CD4-positive, alpha-beta T cell treated with Interleukin-17A for 4 hours (primary cell): ENCODE measurements around the gene FBXL13.
"Not testable (repeated sequence)": the region's sequence is repeated elsewhere in the genome, so short reads cannot be mapped to it uniquely, and the experiment has no call there.

Experiments used
- DNase-seq: peaks from one replicate; pipeline ENCODE4 v3.0.0-alpha.2; 2020; ENCODE audit warnings: mixed read lengths

FBXL13 gene

DNA sequence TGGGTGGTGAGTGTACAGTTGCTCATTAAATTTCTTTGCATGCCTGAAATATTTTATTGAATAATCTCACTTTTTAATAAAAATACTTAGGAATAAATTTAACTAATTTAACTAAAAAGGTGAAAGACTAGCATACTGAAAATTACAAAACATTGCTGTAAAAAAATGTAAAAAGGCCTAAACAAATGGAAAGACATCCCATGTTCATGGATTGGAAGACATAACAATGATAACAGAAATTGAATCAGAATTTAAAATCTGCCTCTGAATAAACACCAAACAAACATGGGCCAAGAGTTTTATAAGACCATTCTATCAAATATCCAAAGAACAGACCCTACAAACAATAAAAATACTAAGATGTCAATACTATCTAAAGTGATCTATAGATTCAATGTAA, 94.9 kb downstream of the FBXL13 start:
- no peak for DNase-seq

DNA sequence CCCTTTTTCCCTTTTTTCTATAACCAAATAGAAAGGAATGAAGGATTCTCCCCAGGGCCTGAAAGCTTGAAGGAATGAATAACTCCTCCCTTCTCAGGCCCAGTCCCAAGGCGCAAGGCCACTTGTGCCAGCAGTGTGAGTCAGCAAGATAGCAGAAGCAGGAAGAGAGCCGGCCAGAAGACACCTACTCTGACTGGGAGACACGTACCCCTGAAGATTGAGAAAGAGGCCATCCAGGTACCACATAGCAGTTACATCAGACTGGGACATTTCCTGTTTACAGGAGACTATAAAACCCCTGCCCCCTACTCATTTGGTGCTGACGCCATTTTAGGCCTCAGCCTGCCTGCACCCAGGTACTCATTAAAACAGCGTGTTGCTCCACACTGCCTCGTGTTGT, 96.3 kb downstream of the FBXL13 start:
- no peak for DNase-seq

DNA sequence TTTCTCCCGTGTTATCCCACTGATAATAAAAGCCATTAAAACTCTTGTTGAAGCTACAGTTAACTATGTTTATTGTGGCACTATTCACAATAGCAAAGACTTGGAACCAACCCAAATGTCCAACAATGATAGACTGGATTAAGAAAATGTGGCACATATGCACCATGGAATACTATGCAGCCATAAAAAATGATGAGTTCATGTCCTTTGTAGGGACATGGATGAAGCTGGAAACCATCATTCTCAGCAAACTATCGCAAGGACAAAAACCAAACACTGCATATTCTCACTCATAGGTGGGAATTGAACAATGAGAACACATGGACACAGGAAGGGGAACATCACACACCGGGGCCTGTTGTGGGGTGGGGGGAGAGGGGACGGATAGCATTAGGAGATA, 97.0 kb downstream of the FBXL13 start:
- DNase-seq, result not testable (repeated sequence)

DNA sequence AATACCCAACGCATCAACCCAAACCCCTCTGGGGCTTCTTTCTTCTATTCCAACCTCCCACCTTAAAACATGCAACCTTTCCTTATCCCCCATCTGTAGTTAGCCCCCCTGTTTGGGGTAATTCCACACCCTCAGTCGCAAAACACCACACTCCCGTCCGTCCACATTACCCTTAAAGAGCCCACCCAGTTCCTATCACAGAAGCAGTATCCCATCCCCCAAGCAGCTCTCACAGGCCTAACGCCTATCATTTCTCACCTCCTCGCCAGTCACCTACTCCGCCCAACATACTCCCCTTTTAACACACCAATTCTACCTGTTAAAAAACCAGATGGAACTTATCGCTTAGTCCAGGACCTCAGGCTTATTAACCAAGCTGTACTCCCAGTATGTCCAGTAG, 98.1 kb downstream of the FBXL13 start:
- no peak for DNase-seq

DNA sequence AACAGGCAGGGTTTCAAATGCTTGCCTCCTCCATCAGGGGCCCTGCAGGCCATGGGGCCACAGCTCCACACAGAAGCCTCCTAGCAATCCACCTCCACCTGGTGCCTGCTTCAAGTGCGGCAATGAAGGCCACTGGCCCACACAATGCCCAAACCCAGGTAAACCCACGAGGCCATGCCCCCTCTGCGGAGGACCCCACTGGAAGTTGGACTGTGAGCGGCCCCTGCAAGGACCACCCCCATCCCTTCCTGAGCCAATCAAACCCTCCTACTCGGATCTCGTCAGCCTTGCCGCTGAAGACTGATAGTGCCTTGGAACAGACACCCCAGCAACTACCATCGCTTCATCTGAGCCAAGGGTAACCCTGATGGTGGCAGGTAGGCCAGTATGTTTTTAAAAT, 98.7 kb downstream of the FBXL13 start:
- no peak for DNase-seq

DNA sequence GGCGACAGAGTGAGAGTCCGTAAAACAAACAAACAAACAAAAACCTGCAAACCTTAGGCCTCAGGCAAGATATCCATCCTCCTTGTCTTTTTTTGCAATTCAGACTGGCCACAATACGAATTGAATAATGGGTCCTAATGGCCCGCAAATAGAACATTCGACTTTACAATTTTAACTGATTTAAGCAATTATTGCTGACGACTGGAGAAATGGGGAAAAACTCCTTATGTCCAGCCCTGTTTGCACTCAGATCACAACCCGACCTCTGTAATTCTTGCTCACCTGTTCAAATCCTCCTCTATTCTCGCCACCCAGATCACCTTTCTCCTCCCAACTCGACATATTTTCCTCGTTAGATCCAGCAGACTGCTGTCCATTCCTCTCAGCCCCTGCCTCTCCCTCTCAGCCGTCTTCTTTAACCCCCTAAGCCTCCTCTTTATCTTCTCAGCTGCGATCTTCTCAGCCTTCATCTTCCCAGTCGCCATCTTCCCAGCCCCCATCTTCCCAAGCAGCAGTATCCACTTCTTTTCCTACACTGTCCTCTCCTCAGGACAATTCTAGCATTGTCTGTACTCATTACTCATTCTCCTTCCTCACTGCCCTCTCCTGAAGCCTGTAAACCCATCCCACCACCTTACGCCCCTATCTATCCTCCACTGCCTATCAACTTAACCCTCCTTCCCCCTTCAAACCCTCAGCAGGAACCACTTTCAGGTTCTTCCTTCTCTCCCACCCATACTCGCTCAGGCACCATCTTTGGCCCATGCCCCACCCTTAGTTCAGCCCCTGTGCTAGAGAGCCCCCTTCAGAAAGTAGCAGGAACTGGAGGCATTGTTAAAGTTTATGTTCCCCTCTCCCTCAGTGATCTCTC, 100.0 kb downstream of the FBXL13 start:
- no peak for DNase-seq

DNA sequence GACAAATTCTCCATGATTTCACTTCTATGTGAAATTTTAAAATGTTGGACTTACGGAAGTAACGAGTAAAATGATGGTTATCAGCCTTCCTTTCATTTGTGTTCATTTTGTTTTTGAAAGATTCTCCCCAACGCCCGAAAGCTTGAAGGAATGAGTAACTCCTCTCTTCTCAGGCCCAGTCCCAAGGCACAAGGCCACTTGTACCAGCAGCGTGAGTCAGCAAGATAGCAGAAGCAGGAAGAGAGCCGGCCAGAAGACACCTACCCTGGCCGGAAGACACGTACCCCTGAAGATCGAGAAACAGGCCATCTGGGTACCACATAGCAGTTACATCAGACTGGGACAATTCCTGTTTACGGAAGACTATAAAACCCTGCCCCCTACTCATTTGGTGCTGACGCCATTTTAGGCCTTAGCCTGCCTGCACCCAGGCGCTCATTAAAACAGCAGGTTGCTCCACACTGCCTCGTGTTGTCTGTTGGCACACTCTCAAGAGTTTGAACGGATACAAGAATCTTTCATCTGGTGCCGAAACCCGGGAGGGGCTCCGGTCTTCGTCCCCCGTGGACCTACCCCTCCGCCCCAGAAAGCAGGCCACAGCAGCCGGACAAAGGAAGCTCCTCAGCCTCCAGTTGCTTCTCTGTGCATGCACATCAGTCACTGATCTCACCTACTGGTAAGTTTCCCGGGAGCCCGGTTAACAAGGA, 101.3 kb downstream of the FBXL13 start:
- no peak for DNase-seq

DNA sequence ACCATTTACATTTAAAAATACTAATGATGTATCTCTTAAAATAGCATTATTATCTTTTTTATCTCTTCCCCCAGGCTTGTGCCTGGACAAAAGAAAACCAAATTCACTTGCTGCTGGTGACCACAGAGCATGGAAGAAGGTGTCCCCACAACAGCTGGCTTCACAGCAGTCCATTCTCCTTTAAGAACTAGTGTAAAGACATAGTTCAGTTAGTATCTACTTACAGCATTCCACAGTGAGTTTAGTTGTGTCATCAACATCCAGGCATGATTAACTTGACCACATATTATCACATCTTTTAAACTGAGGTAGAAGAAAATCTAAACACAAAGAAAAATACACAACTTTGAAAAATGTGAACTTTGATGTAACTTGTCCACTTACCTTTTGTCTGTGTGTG, 106.8 kb downstream of the FBXL13 start:
- DNase-seq, result no peak

DNA sequence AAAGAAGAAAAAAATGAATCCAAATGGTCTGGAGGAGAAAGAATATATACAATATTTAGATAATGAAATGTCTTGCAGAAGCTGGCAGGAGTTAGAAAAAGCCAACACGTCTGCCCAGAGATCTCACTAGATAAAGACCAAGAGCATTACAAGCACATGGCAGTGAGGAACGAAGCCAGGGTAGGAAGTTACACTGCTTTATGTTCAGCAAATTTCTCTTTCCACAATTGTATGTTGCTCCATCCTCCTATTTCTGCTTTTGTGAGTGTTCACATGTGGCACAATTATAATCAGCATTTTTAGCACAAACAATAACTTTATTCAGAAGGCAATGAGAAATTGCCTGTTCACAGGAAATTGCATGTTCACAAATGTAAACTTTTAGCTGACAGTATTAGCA, 108.1 kb downstream of the FBXL13 start:
- DNase-seq, result no peak

DNA sequence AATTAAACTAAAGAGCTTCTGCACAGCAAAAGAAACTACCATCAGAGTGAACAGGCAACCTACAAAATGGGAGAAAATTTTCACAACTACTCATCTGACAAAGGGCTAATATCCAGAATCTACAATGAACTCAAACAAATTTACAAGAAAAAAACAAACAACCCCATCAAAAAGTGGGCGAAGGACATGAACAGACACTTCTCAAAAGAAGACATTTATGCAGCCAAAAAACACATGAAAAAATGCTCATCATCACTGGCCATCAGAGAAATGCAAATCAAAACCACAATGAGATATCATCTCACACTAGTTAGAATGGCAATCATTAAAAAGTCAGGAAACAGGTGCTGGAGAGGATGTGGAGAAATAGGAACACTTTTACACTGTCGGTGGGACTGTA, 112.6 kb downstream of the FBXL13 start:
- not testable (repeated sequence) for DNase-seq

DNA sequence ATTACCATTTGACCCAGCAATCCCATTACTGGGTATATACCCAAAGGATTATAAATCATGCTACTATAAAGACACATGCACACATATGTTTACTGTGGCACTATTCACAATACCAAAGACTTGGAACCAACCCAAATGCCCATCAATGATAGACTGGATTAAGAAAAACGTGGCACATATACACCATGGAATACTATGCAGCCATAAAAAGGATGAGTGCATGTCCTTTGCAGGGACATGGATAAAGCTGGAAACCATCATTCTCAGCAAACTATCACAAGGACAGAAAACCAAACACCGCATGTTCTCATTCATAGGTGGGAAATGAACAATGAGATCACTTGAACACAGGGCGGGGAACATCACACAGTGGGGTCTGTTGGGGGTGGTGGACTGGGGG, 116.6 kb downstream of the FBXL13 start:
- DNase-seq, result not testable (repeated sequence)

DNA sequence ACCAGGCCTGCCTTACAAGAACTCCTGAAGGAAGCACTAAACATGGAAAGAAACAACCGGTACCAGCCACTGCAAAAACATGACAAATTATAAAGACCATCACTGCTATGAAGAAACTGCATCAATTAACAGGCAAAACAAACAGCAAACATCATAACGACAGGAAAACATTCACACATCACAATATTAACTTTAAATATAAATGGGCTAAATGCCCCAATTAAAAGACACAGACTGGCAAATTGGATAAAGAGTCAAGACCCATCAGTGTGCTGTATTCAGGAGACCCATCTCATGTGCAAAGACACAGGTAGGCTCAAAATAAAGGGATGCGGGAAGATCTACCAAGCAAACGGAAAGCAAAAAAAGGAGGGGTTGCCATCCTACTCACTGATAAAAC, 120.2 kb downstream of the FBXL13 start:
- not testable (repeated sequence) for DNase-seq

DNA sequence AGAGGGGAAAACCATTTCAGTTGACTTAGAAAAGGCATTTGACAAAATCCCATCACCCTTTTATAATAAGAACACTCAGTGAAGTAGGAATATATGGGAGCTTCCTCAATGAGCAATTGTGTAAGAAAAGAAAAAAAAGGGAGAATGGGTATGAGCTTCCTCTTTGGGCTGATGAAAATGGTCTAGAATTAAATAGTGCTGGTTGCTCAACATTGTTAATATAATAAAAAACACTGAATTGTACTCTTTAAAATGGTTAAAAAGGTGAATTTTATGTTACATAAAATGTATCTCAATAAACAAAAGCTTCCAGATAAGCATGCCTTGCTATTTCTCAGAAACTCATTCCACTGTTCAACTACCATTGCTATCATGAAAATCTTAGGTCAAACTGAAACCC, 121.2 kb downstream of the FBXL13 start:
- DNase-seq, result no peak

DNA sequence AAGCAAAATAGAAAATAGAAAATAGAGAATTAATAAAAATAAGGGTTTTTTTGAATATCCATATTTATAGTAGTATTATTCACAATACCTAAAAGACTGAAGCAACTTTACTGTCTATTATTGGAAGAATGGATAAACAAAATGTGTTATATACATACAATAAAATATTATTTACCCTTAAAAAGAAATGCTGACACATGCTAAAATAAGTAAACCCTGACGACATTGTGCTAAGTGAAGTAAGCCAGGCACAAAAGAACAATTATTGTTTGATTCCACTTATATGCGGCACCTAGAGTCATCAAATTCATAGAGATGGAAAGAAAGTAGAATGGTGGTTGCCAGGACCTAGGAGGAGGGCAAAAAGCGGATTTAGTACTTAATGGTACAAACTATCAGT, 122.8 kb downstream of the FBXL13 start:
- DNase-seq, result no peak

DNA sequence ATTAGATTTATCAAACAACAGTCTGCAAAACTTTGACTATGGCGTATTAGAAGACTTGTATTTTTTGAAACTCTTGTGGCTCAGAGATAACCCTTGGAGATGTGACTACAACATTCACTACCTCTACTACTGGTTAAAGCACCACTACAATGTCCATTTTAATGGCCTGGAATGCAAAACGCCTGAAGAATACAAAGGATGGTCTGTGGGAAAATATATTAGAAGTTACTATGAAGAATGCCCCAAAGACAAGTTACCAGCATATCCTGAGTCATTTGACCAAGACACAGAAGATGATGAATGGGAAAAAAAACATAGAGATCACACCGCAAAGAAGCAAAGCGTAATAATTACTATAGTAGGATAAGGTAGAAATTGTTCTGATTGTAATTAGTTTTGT, 130.4 kb downstream of the FBXL13 start:
- no peak for DNase-seq

DNA sequence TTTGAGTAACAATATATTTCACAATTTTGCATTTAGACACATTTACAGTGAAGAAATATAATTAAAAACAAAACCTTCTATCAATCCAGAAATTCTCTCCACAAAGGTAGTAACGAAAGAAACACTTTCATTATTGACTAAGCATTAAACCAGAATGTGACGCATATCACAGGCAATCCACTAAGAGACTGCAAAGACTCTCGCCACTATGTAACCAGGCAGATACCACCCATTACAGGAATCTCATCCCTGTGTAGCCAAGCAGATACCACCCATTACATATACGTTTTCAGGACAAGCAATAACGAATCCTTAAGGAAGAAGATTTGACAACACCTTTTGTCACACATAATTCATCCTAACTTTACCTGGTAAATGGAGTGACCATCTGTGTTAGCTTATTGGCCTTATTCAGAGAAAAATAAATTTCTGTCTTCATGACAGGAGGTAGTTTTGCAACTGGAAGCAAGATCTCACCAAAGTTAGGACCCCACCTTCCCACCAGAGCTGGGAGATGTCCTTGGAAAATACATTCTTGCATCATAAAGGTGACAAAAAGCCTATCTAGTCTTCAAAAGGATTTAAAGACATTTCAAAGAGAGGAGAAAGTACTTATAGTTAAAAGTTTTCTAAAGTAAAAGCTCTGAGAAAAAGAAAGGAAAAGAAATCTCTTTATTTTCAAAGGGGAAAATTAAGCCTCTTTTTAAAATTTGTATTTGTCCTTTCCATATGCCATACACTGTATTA, 131.0 kb downstream of the FBXL13 start:
- DNase-seq, result no peak

DNA sequence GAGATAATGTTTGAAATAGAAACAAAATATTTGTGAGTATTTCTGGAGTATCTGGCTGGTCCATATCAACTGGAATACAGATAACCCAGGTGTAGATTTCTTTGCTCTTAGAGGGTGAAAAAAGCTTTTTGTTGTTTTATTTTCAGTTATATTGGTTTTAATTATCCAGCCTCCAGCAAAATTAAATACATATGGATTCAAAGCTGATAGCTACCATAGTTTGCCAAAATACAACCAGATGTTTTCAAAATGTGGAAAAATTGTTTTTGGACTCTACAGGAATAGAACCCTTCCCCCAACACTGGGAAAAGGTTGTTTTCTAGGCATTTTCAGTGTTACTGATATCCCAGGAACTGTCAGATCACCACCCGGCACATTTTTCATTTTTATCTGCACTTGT, 131.7 kb downstream of the FBXL13 start:
- DNase-seq, result no peak

DNA sequence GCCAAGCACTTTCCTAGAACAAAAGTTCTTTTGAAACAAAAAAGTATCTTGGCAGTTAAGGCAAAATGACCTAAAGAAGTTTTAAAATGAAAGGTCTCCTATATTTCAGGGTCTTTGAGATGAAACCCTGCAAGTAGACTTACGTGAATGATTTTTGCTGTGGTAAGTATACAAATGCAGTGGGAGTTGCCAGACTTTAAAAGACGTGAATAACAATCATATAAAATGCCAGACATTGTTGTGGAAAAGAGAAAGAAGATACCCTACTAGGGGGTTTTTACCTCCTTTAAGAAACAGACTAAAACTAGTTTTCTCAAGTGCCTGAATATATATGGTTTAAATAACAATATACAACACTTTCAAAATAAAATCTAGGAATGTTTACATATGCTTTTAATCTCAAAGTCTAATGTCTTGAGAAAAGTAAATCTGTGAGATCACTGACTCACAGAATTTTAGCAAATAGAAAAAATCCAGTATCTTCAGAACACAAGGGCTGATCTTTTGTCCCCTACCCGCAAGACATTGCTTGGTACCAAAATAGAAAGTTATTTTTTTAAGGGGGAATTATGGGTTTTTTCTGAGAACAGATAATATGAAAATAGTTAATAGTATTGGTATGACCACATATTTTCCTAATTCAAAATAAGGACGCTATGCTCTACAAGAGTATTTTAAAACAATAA, 132.3 kb downstream of the FBXL13 start:
- no peak for DNase-seq

DNA sequence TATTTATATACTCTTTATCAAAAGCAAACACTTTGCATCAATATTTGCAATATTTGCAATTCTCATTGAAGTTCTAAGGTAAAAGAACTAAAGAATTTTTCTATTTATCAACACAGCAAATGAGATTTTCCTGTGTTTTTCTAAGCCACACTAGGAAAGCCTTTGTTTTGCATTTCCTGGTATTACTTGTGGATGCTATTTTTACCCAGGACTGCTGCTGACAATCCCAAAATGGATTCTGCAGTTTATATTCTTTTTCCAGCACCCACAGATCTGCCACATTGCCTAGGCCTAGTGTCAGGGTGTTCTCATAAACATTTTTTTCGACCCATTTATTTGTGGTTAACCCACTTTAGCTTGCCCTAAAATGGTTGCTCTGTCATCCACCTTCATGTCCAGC, 135.9 kb downstream of the FBXL13 start:
- DNase-seq, result no peak

DNA sequence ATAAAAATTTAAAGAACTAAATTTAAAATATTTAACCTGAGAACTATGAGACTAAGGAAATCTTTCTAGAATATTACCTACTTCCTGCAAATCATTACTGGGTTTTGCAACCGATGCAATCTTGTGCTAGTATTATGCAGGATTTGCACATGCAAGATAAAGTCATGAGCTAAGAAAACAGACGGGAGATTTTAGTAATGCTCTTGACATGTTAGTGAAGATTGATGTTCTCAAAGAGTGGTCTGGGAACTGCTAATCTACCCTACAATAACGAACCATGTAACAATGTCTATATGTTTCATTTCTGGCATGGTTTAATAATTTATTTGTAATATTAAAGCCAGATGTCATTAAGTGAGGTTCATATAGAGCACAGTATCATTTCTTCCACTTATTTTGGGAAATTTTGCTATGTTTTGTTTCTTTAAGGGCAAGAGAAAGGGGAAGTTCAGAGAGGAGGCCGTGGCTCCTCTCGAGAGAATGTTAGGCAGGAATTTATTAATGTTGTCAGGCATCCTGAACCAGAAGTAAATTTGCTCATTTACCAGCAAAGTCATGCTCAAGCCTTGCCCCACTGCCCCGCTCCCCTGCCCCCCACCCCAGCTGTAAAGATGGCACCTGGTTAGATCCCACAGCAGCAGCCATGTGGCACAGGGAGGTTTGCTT, 139.0 kb downstream of the FBXL13 start:
- DNase-seq, result no peak

DNA sequence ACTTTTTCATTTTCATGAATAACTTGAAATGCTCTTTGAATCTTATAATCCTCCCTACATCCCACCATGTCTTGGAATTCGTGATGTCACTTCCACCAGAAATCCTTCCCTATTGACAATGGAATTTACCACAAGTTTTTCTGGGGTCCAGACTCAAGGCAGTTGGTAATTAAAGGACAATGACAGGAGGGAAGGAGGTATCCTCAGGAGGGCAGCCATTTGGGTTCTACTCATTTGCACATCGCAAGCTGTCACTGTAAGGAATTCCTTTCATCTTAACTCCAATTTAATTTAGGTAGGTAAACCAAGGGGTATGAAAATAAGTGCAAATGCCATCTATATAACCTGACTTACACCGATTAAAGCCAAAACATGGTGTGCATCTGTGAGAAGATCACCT, 139.9 kb downstream of the FBXL13 start:
- DNase-seq, result no peak

DNA sequence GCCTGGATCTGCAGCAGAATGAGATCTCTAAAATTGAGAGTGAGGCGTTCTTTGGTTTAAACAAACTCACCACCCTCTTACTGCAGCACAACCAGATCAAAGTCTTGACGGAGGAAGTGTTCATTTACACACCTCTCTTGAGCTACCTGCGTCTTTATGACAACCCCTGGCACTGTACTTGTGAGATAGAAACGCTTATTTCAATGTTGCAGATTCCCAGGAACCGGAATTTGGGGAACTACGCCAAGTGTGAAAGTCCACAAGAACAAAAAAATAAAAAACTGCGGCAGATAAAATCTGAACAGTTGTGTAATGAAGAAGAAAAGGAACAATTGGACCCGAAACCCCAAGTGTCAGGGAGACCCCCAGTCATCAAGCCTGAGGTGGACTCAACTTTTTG, 140.4 kb downstream of the FBXL13 start:
- DNase-seq, result no peak

DNA sequence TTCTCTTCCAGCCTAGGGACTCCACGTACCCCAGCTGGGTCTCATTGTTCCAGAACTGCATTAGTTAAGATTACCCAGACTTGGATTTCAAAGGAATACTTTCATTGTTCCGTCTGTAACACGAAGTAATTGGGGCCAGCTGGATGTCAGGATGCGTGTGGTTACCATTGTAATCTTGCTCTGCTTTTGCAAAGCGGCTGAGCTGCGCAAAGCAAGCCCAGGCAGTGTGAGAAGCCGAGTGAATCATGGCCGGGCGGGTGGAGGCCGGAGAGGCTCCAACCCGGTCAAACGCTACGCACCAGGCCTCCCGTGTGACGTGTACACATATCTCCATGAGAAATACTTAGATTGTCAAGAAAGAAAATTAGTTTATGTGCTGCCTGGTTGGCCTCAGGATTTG, 140.8 kb downstream of the FBXL13 start:
- no peak for DNase-seq
